IMR-90 (cell line): ENCODE results near the gene SCAMP4. TPM values are rescaled to one million over a fixed set of nuclear protein-coding genes. Genes with fewer than 3 reads are reported as not detected.

Experiments used
- ATAC-seq: fragments of 200-7000 bp; cut with Tn5 transposase; 2 replicates; pipeline ENCODE4 v1.9.1; 2020; ENCODE audit warnings: low read depth, mild to moderate bottlenecking, moderate library complexity
- BruUV-seq: library from RNA; stranded (reverse); fragments of 400-500 nt; replicated peaks from 2 replicates; lab custom pipeline; 2021; lab: Mats Ljungman, UMichigan
- CTCF ChIA-PET: fragments of 300-600 bp; formaldehyde crosslinking; extraction: SDS; loops from one replicate; lab custom pipeline; 2021; ENCODE audit warnings: antibody characterized with exemption; lab: Yijun Ruan, JAX
- POLR2A ChIA-PET: fragments of 300-600 bp; sonication (Branson Sonifier 250); formaldehyde crosslinking; loops from one replicate; lab custom pipeline; 2022; ENCODE audit warnings: antibody characterized with exemption; ENCODE audit not compliant: unreplicated experiment; lab: Charles Lee
- DNase-seq: peaks from one replicate; pipeline ENCODE4 v3.0.0; 2013
- H2AFZ ChIP-seq: replicated peaks from 2 replicates; pipeline ENCODE3; 2013; ENCODE audit warnings: low read length, mild to moderate bottlenecking; ENCODE audit not compliant: poor library complexity
- H2AK5ac ChIP-seq: 2 replicates; pipeline ENCODE4 v1.6.1; 2013; ENCODE audit warnings: low read depth, low read length, inconsistent platforms
- H2AK9ac ChIP-seq: replicated peaks from 2 replicates; pipeline ENCODE3; 2013; ENCODE audit warnings: mild to moderate bottlenecking, low read depth, low read length, moderate library complexity; ENCODE audit not compliant: poor library complexity
- H2BK120ac ChIP-seq: 2 replicates; pipeline ENCODE4 v1.6.1; 2013; ENCODE audit warnings: low read depth, low read length, inconsistent platforms
- H2BK15ac ChIP-seq: 3 replicates; pipeline ENCODE4 v1.6.1; 2013; ENCODE audit warnings: low read depth, low read length, inconsistent platforms
- H2BK20ac ChIP-seq: 2 replicates; pipeline ENCODE4 v1.6.1; 2013; ENCODE audit warnings: low read depth, mild to moderate bottlenecking, inconsistent platforms, low read length, moderate library complexity
- H2BK5ac ChIP-seq: 2 replicates; pipeline ENCODE4 v1.6.1; 2013; ENCODE audit warnings: mild to moderate bottlenecking, low read depth, low read length, inconsistent platforms; ENCODE audit not compliant: poor library complexity, severe bottlenecking
- H3K14ac ChIP-seq: replicated peaks from 2 replicates; pipeline ENCODE4 v1.6.1; 2013; ENCODE audit warnings: low read depth, low read length, inconsistent platforms
- H3K18ac ChIP-seq: 2 replicates; pipeline ENCODE4 v1.6.1; 2013; ENCODE audit warnings: low read depth, low read length, control low read depth
- H3K23ac ChIP-seq: 2 replicates; pipeline ENCODE4 v1.6.1; 2013; ENCODE audit warnings: low read depth, low read length, inconsistent platforms
- H3K27ac ChIP-seq: 2 replicates; pipeline ENCODE4 v1.5.1; 2013; ENCODE audit warnings: mild to moderate bottlenecking, control low read depth, low read length; ENCODE audit not compliant: insufficient read depth
- H3K27me3 ChIP-seq: 2 replicates; pipeline ENCODE4 v1.6.1; 2013; ENCODE audit warnings: low read length; ENCODE audit not compliant: control insufficient read depth, insufficient read depth
- H3K36me3 ChIP-seq: 2 replicates; pipeline ENCODE4 v1.6.1; 2013; ENCODE audit warnings: low read length, mixed read lengths; ENCODE audit not compliant: control insufficient read depth, insufficient read depth
- H3K4ac ChIP-seq: 2 replicates; pipeline ENCODE4 v1.6.1; 2013; ENCODE audit warnings: low read depth, low read length, inconsistent platforms
- H3K4me1 ChIP-seq: 2 replicates; pipeline ENCODE4 v1.6.1; 2013; ENCODE audit warnings: low read length, mixed read lengths; ENCODE audit not compliant: control insufficient read depth, insufficient read depth
- H3K4me2 ChIP-seq: 2 replicates; pipeline ENCODE4 v1.6.1; 2013; ENCODE audit warnings: low read depth, mild to moderate bottlenecking, control low read depth, low read length, moderate library complexity
- H3K4me3 ChIP-seq: 2 replicates; pipeline ENCODE4 v1.5.1; 2013; ENCODE audit warnings: low read depth, mild to moderate bottlenecking, control low read depth, low read length, moderate library complexity; ENCODE audit not compliant: insufficient read depth
- H3K56ac ChIP-seq: 2 replicates; pipeline ENCODE4 v1.6.1; 2013; ENCODE audit warnings: low read length, inconsistent platforms; ENCODE audit not compliant: insufficient read depth; ENCODE audit errors: extremely low read depth
- H3K79me1 ChIP-seq, 2 experiments: 2 replicates each; pipeline ENCODE4 v1.6.1; 2013; ENCODE audit warnings: low read length in 2 of 2, inconsistent platforms in 1 of 2, low read depth in 1 of 2
- H3K9ac ChIP-seq: 2 replicates; pipeline ENCODE4 v1.6.1; 2013; ENCODE audit warnings: low read depth, low read length, control low read depth
- H3K9me1 ChIP-seq: 2 replicates; pipeline ENCODE4 v1.6.1; 2013; ENCODE audit warnings: low read length, inconsistent platforms; ENCODE audit not compliant: insufficient read depth
- H3K9me3 ChIP-seq: 2 replicates; pipeline ENCODE4 v1.6.1; 2013; ENCODE audit warnings: low read length; ENCODE audit not compliant: control insufficient read depth, insufficient read depth
- H4K20me1 ChIP-seq: 2 replicates; pipeline ENCODE4 v1.6.1; 2013; ENCODE audit warnings: low read length, inconsistent platforms; ENCODE audit not compliant: insufficient read depth
- H4K5ac ChIP-seq: 2 replicates; pipeline ENCODE4 v1.6.1; 2013; ENCODE audit warnings: mild to moderate bottlenecking, low read depth, low read length, control low read depth
- H4K8ac ChIP-seq, 2 experiments: 2 replicates each; pipeline ENCODE4 v1.6.1; 2013; ENCODE audit warnings: low read depth in 2 of 2, low read length in 2 of 2, control low read depth in 1 of 2, inconsistent platforms in 1 of 2
- H4K91ac ChIP-seq: 2 replicates; pipeline ENCODE4 v1.6.1; 2013; ENCODE audit warnings: low read depth, low read length, inconsistent platforms; ENCODE audit not compliant: insufficient read depth
- BHLHE40 ChIP-seq: fragments of 150-350 bp; IDR thresholded peaks from 2 replicates; pipeline ENCODE4 v1.6.1; 2016; ENCODE audit warnings: mild to moderate bottlenecking, low read depth, low read length
- CEBPB ChIP-seq: IDR thresholded peaks from 2 replicates; pipeline ENCODE4 v1.6.1; 2012; ENCODE audit warnings: low read depth, low read length, improper control_type of control experiment
- CHD1 ChIP-seq: IDR thresholded peaks from 2 replicates; pipeline ENCODE4 v1.6.1; 2012; ENCODE audit warnings: low read depth, low read length, improper control_type of control experiment
- CTCF ChIP-seq: conservative IDR thresholded peaks from 2 replicates; pipeline ENCODE4 v1.5.1; 2012; ENCODE audit warnings: mild to moderate bottlenecking, low read depth, low read length, improper control_type of control experiment
- ELK1 ChIP-seq: fragments of 150-350 bp; IDR thresholded peaks from 2 replicates; pipeline ENCODE4 v1.6.1; 2016; ENCODE audit warnings: low read depth, mild to moderate bottlenecking, low read length, moderate library complexity, borderline replicate concordance
- FOS ChIP-seq: fragments of 150-350 bp; IDR thresholded peaks from 2 replicates; pipeline ENCODE4 v1.6.1; 2016; ENCODE audit warnings: low read depth, low read length
- MAFK ChIP-seq: IDR thresholded peaks from 2 replicates; pipeline ENCODE4 v1.6.1; 2012; ENCODE audit warnings: low read depth, low read length, improper control_type of control experiment
- MAZ ChIP-seq: IDR thresholded peaks from 2 replicates; pipeline ENCODE4 v1.6.1; 2012; ENCODE audit warnings: low read depth, mild to moderate bottlenecking, low read length, improper control_type of control experiment, moderate library complexity, borderline replicate concordance
- MXI1 ChIP-seq: IDR thresholded peaks from 2 replicates; pipeline ENCODE4 v1.6.1; 2012; ENCODE audit warnings: low read depth, mild to moderate bottlenecking, low read length, moderate library complexity, borderline replicate concordance
- NFE2L2 ChIP-seq: fragments of 150-350 bp; IDR thresholded peaks from 2 replicates; pipeline ENCODE4 v1.6.1; 2016; ENCODE audit warnings: low read depth, mild to moderate bottlenecking, low read length
- POLR2A ChIP-seq: IDR thresholded peaks from 2 replicates; pipeline ENCODE4 v1.6.1; 2012; ENCODE audit warnings: mild to moderate bottlenecking, low read depth, low read length
- RAD21 ChIP-seq: IDR thresholded peaks from 2 replicates; pipeline ENCODE4 v1.6.1; 2012; ENCODE audit warnings: low read length, improper control_type of control experiment
- RCOR1 ChIP-seq: IDR thresholded peaks from 2 replicates; pipeline ENCODE4 v1.6.1; 2012; ENCODE audit warnings: mild to moderate bottlenecking, low read length, improper control_type of control experiment; ENCODE audit not compliant: insufficient replicate concordance
- RFX5 ChIP-seq: IDR thresholded peaks from 2 replicates; pipeline ENCODE4 v1.8.0; 2012; ENCODE audit warnings: low read depth, mild to moderate bottlenecking, low read length, moderate library complexity
- SMC3 ChIP-seq: fragments of 150-350 bp; IDR thresholded peaks from 2 replicates; pipeline ENCODE4 v1.6.1; 2016; ENCODE audit warnings: low read depth, mild to moderate bottlenecking, antibody characterized with exemption, low read length, moderate library complexity
- USF2 ChIP-seq: fragments of 150-350 bp; IDR thresholded peaks from 2 replicates; pipeline ENCODE4 v1.6.1; 2017; ENCODE audit warnings: mild to moderate bottlenecking, antibody characterized with exemption, low read length, low read depth
- WGBS, 2 experiments: methylation state at CpG; one replicate each; pipeline versions ENCODE4 v1.1.5 to v1.1.7; 2013; ENCODE audit warnings: missing lambda C conversion rate in 2 of 2; ENCODE audit not compliant: insufficient read length in 1 of 2; ENCODE audit errors: extremely low coverage in 2 of 2; 5-methylcytosine and 5-hydroxymethylcytosine counted together
- dilution Hi-C: fragments of 300-500 bp; cut with HindIII; formaldehyde crosslinking; loops from one replicate; pipeline ENCODE4 v1.14.3; 2018; ENCODE audit warnings: low sequenced_read_pairs; ENCODE audit not compliant: unreplicated experiment
- in situ Hi-C: fragments of 300-500 bp; cut with MboI; formaldehyde crosslinking; loops from 3 replicates; pipeline ENCODE4 v1.14.3; 2019; ENCODE audit warnings: low sequenced_read_pairs, inconsistent platforms, mixed read lengths
- intact Hi-C: fragments of 100-400 bp; cut with micrococcal nuclease; formaldehyde crosslinking; loops from 2 replicates; pipeline ENCODE4 v1.10.0; 2022
- polyA plus RNA-seq, 3 experiments: library from polyadenylated mRNA; depleted of rRNA; stranded (reverse); fragments of >200 nt; gene quantifications; 2 replicates each; pipeline ENCODE4 v1.2.3, GENCODE V29; 2012; ENCODE audit warnings: low replicate concordance in 1 of 3
- total RNA-seq: library from RNA; depleted of rRNA; stranded (reverse); fragments of >200 nt; gene quantifications from 2 replicates; pipeline ENCODE4 v1.2.3, GENCODE V29; 2012

SCAMP4 gene
- total and polyA plus RNA-seq, 2 of the 4 experiments (the other 2 are of a cell fraction): 16.1 to 28.1 TPM

GRCh38 chr19:1859331-1859781 is 45.8 kb upstream of the SCAMP4 start:
- no peak overlapping the region for H2AK5ac ChIP-seq
- H3K4me3 ChIP-seq: no peak overlapping the region
- no peak overlapping the region for H3K4me2 ChIP-seq
- DNase-seq (no peak), ATAC-seq (no peak)
- no peak overlapping the region for H3K14ac ChIP-seq
- H2AFZ ChIP-seq: no peak overlapping the region
- CTCF ChIA-PET: no interaction called here
- H3K56ac ChIP-seq: no peak overlapping the region
- BruUV-seq: no TSS peak
- no peak overlapping the region for H3K27ac ChIP-seq
- no peak overlapping the region for H4K5ac ChIP-seq
- POLR2A ChIA-PET: no interaction called here
- H2BK120ac ChIP-seq: no peak overlapping the region
- no peak overlapping the region for H4K91ac ChIP-seq
- no peak for TF ChIP-seq CTCF
- TF ChIP-seq USF2: no peak
- TF ChIP-seq FOS: no peak
- no peak for TF ChIP-seq ELK1
- TF ChIP-seq CEBPB: no peak
- no peak for TF ChIP-seq MAFK
- no peak for TF ChIP-seq MXI1
- TF ChIP-seq RAD21: no peak
- no peak for TF ChIP-seq RFX5
- TF ChIP-seq POLR2A: no peak
- no peak for TF ChIP-seq RCOR1
- no peak for TF ChIP-seq NFE2L2
- no peak for TF ChIP-seq MAZ
- TF ChIP-seq BHLHE40: no peak
- no peak for TF ChIP-seq SMC3
- TF ChIP-seq CHD1: no peak
- peak overlapping the region; percentile 71 for H2AK9ac ChIP-seq
- peaks cover 8 to 73% of the 10 kb centered on the region in 2 experiments; a peak in 3 of 4 replicates for H3K79me1 ChIP-seq
- no peaks in the 10 kb centered on the region for H3K36me3 ChIP-seq
- dilution Hi-C loops (no loop called here), intact Hi-C loops (no loop called here), in situ Hi-C loops (no loop called here)
- no peaks in the 10 kb centered on the region for H3K27me3 ChIP-seq
- H3K9ac ChIP-seq: no peak overlapping the region
- H2BK15ac ChIP-seq: no peak overlapping the region
- H3K9me3 ChIP-seq: no peaks in the 10 kb centered on the region
- H2BK20ac ChIP-seq: no peak overlapping the region
- 46% methylated on average over 9 of the region's 18 CpGs; no CpG with 5 or more reads in 1 of the 2 experiments for WGBS, 2 experiments
- H3K4me1 ChIP-seq: peaks cover 54% of the 10 kb centered on the region
- peaks cover 76% of the 10 kb centered on the region for H4K20me1 ChIP-seq
- H3K18ac ChIP-seq: no peak overlapping the region
- H4K8ac ChIP-seq: no peak overlapping the region
- H3K23ac ChIP-seq: peak overlapping the region; percentile 33; the same call in 1 of the 2 replicates
- H2BK5ac ChIP-seq: no peak overlapping the region
- peaks cover 7% of the 10 kb centered on the region; the same call in 1 of the 2 replicates for H3K9me1 ChIP-seq
- H3K4ac ChIP-seq: no peak overlapping the region
